ENCODE results near the gene IP6K1. TPM values are rescaled to one million over a fixed set of nuclear protein-coding genes. Genes with fewer than 3 reads are reported as not detected.
"Not testable (repeated sequence)": the region's sequence is repeated elsewhere in the genome, so short reads cannot be mapped to it uniquely, and the experiment has no call there.

IP6K1 gene
- total RNA-seq = 10 to 100 TPM; 37.8 to 64.9 (median 43.5) TPM

DNA sequence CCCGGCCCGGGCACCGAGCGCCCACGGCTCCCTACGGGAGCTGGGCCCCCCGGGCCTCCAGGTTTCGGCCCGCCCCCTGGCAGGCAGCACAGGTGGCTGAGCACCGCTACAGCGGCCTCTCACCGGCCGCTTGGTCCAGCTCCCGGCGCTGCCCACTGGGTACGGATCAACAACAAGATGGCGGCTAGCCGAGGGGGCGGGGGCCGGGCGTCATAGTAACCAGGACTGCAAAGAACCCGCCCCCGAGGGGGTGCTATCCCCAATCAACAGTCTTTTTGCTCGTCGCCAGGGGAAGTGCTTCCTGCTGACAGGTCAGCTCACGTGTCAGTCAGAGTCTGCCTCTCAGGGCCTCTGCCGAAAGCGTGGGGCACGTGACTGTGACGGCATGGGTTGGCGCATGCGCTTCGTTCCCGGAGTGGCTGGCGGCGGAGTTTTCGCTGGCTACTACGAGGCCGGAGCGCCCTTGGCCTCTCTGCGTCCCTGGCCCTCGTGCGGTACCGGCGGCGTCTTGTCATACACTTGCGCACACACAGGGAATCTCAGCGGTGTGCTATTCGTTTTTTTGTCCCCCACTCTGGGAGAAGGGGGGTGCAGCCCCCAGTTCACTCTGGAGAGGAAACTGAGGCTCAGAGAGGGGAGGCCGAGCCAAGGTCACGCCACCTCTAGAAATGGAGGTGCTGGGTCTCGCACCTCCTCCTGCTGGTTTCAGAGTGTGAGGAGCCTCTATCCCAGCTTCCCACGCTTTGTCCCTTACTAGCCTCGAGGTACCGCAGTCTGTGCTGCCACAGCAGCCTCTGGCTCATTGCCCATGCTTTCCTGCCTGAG lies at the start of gene IP6K1:
Gene IP6K1, minus strand, starts transcription at position 186 of the 825 bp plus-strand sequence. CDS start 38,502 bp downstream, outside the sequence.
- Histone ChIP-seq H3K9me3 (no peaks in the 10 kb centered on the region), H3K4me1 (peaks cover 0 to 51% (median 15%) of the 10 kb centered on the region in 3 donors), H3K36me3 (peaks cover 0 to 27% of the 10 kb centered on the region in 2 donors), H3K4me3 (peak within 1 kb of the TSS; percentile 79 to 98), H3K27me3 (no peaks in the 10 kb centered on the region), H3K27ac (peak within 1 kb of the TSS; percentile 81 to 99 (median 98))
- TF ChIP-seq EP300 (IDR thresholded peaks at IDR 0.05) (no peak), POLR2A (IDR thresholded peaks at IDR 0.05) (peak; percentile 68 to 77), POLR2AphosphoS5 (IDR thresholded peaks at IDR 0.05) (peak; percentile 82)
- TF ChIP-seq, protein P1, sequence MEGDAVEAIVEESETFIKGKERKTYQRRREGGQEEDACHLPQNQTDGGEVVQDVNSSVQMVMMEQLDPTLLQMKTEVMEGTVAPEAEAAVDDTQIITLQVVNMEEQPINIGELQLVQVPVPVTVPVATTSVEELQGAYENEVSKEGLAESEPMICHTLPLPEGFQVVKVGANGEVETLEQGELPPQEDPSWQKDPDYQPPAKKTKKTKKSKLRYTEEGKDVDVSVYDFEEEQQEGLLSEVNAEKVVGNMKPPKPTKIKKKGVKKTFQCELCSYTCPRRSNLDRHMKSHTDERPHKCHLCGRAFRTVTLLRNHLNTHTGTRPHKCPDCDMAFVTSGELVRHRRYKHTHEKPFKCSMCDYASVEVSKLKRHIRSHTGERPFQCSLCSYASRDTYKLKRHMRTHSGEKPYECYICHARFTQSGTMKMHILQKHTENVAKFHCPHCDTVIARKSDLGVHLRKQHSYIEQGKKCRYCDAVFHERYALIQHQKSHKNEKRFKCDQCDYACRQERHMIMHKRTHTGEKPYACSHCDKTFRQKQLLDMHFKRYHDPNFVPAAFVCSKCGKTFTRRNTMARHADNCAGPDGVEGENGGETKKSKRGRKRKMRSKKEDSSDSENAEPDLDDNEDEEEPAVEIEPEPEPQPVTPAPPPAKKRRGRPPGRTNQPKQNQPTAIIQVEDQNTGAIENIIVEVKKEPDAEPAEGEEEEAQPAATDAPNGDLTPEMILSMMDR (IDR thresholded peaks at IDR 0.05) = no peak
- 10 to 83% methylated on average over 2 to 8 of the region's 55 CpGs for WGBS, 2 donors (ENCODE audit: low coverage in 1 of 2)
- ATAC-seq = peak; percentile 100

DNA sequence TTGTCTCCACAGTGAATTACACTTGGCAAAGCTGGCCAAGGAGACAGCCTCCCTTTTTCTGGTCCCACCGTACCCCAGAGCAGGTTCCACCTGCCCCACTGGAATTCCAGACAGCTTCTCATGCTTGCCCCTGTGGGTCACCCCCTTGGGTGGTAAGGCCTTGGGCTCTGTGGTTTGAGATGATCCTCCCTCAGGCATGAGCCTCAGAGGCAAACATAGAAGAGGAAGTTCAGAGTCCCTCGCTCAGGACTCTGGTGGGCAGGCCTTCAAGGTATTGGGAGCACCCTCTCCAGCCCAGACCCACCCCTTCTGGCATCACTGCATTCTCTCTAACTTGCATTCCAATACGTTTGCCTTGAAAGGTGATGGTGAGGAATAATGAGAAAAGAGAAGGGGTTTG lies 45.0 kb upstream of the IP6K1 start:
- ATAC-seq = no peak
- Histone ChIP-seq H3K4me3 (no peak overlapping the region), H3K9me3 (no peaks in the 10 kb centered on the region), H3K4me1 (no peaks in the 10 kb centered on the region), H3K36me3 (peaks cover 0 to 23% of the 10 kb centered on the region in 2 donors), H3K27me3 (no peaks in the 10 kb centered on the region), H3K27ac (no peak overlapping the region)
- 71% methylated on average over 2 of the region's 3 CpGs; no CpG with 5 or more reads in 1 of the 2 donors for WGBS, 2 donors (ENCODE audit: low coverage in 1 of 2)
- TF ChIP-seq, protein P1 (IDR thresholded peaks at IDR 0.05) = no peak
- TF ChIP-seq EP300 (IDR thresholded peaks at IDR 0.05) (no peak), POLR2AphosphoS5 (IDR thresholded peaks at IDR 0.05) (no peak), POLR2A (IDR thresholded peaks at IDR 0.05) (no peak)

DNA sequence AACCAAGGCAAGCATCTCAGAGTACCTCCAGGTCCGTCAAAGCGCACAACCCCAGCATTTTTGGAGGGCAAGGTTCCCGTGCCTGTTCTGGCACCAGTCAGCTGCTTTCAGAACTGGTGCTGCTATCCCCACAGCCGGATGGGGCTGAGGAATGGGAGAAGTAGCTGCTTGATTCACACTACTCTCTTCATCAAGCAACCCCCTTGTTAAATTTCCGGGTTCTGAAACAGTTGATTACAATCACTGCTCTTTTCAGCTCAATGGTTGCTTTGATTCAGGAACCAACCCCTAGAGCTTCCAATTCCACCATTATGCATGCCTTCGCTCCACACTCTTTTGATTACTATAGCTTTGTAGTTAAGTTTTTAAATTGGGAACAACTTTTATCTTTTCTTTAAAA lies 39.7 kb upstream of the IP6K1 start:
- no peaks in the 10 kb centered on the region for H3K27me3 ChIP-seq
- no peaks in the 10 kb centered on the region for H3K4me1 ChIP-seq
- no peak for ATAC-seq
- H3K4me3 ChIP-seq = no peak overlapping the region
- WGBS, 2 donors (ENCODE audit: low coverage in 1 of 2) = 64 to 77% methylated on average over 5 of the region's 6 CpGs
- H3K27ac ChIP-seq = no peak overlapping the region
- H3K9me3 ChIP-seq = no peaks in the 10 kb centered on the region
- H3K36me3 ChIP-seq = peaks cover 0 to 14% of the 10 kb centered on the region in 2 donors
- no peak for TF ChIP-seq POLR2A (IDR thresholded peaks at IDR 0.05)
- no peak for TF ChIP-seq POLR2AphosphoS5 (IDR thresholded peaks at IDR 0.05)
- TF ChIP-seq EP300 (IDR thresholded peaks at IDR 0.05) = no peak
- TF ChIP-seq, protein P1 (IDR thresholded peaks at IDR 0.05) = no peak

DNA sequence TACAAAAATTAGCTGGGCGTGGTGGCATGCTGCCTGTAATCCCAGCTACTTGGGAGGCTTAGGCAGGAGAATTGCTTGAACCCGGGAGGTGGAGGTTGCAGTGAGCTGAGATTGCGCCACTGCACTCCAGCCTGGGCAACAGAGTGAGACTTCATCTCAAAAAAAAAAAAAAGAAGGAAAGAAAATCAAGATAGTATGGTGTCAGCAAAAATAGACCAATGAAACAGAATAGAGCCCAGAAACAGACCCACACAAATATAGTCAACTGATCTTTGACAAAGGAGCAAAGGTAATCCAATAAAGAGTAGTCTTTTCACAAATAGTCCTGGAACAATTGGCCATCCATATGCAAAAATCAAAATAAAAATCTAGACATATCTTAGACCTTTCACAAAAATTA lies 36.8 kb upstream of the IP6K1 start:
- H3K4me3 ChIP-seq, H3K27me3 ChIP-seq: not testable (repeated sequence)
- WGBS, 2 donors (ENCODE audit: low coverage in 1 of 2) = 59% methylated on average over 3 of the region's 3 CpGs; no CpG with 5 or more reads in 1 of the 2 donors

DNA sequence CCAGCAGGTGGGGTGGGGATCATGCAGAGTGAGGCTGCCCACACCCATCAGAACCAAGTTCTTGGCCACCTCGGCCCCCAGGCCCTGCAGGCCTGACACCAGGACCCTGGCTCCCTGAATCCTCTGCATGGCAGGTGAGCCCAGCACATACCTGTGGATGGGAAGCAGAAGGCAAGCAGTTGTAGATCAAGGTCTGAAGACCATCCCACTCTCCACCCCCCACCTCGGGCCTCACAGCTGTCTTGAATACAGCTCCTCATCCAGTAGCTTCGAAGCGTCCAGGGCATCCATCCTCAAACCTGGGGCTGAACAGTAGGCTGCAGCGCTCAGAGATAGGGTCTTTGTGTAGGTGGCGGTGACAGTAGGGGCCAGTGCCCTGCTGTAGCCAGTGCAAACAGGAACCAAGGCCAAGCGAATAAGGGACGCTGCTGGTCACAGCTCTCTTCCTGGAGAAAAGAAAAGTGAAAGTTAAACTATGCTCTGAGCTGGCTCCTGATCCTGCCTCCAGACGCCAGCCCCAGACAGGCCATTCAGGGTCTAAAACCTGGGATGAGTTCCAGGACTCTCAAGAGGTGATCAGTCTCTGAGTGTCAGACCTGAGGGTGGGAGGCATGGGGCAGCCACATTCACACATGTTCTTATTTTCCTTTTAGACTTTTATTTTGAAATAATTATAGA lies 27.3 kb upstream of the IP6K1 start, which contains the start of gene UBA7:
Gene UBA7, minus strand, starts transcription at position 457 of the 678 bp plus-strand sequence. Its CDS starts 166 bp downstream, at position 291.
- no peaks in the 10 kb centered on the region for H3K9me3 ChIP-seq
- WGBS, 2 donors (ENCODE audit: low coverage in 1 of 2) = 0% methylated on average over 3 of the region's 9 CpGs; no CpG with 5 or more reads in 1 of the 2 donors
- H3K27ac ChIP-seq = peak within 1 kb of the TSS in 3 of 4 donors; percentile 81 to 84 (median 83)
- TF ChIP-seq POLR2AphosphoS5 (IDR thresholded peaks at IDR 0.05) = peak; percentile 23
- TF ChIP-seq, protein P1 (IDR thresholded peaks at IDR 0.05) = no peak
- H3K4me3 ChIP-seq = peak within 1 kb of the TSS; percentile 39 to 56
- ATAC-seq = peak; percentile 81
- H3K4me1 ChIP-seq = peaks cover 0 to 42% (median 14%) of the 10 kb centered on the region in 3 donors
- H3K27me3 ChIP-seq = no peaks in the 10 kb centered on the region
- H3K36me3 ChIP-seq = peaks cover 0 to 38% of the 10 kb centered on the region in 2 donors

More for the DNA sequence above, 36.8 kb upstream of the IP6K1 start:
- not testable (repeated sequence) for ATAC-seq, H3K27ac ChIP-seq, H3K36me3 ChIP-seq, H3K4me1 ChIP-seq, H3K9me3 ChIP-seq
